Calu3 (cell line): ENCODE measurements around the gene GNGT2. TPM values are rescaled to one million over a fixed set of nuclear protein-coding genes. Genes with fewer than 3 reads are reported as not detected.

Source experiments
- BruUV-seq: library from RNA; stranded (reverse); fragments of 400-500 nt; replicated peaks from 2 replicates; lab custom pipeline; 2021; lab: Mats Ljungman, UMichigan
- CTCF ChIA-PET: fragments of 300-600 bp; sonication (Branson Sonifier 250); formaldehyde crosslinking; loops from one replicate; lab custom pipeline; 2022; ENCODE audit warnings: antibody characterized with exemption; lab: Charles Lee
- DNase-seq: peaks from one replicate; pipeline ENCODE4 v3.0.0; 2022
- H3K27ac Mint-ChIP-seq: one replicate; pipeline ENCODE4 v1.8.0; 2022; ENCODE audit warnings: mixed read lengths; ENCODE audit not compliant: unreplicated experiment
- H3K27me3 Mint-ChIP-seq: one replicate; pipeline ENCODE4 v1.8.0; 2022; ENCODE audit warnings: mixed read lengths; ENCODE audit not compliant: unreplicated experiment
- H3K36me3 Mint-ChIP-seq: one replicate; pipeline ENCODE4 v1.8.0; 2022; ENCODE audit warnings: mild to moderate bottlenecking, moderate library complexity, mixed read lengths; ENCODE audit not compliant: insufficient read depth, unreplicated experiment
- H3K4me1 Mint-ChIP-seq: one replicate; pipeline ENCODE4 v1.8.0; 2022; ENCODE audit warnings: mild to moderate bottlenecking, low read depth, mixed read lengths; ENCODE audit not compliant: unreplicated experiment
- H3K4me3 Mint-ChIP-seq: one replicate; pipeline ENCODE4 v1.8.0; 2022; ENCODE audit warnings: mild to moderate bottlenecking, low read depth, moderate library complexity, mixed read lengths; ENCODE audit not compliant: unreplicated experiment
- H3K9me3 Mint-ChIP-seq: one replicate; pipeline ENCODE4 v1.8.0; 2022; ENCODE audit warnings: low read depth, mixed read lengths; ENCODE audit not compliant: unreplicated experiment
- intact Hi-C: fragments of 100-400 bp; cut with micrococcal nuclease; formaldehyde crosslinking; loops from one replicate; pipeline ENCODE4 v1.10.0; 2022; ENCODE audit not compliant: unreplicated experiment
- total RNA-seq: library from RNA; stranded (reverse); gene quantifications from 2 replicates; pipeline ENCODE4 v1.2.3, GENCODE V29; 2022
- TF ChIP-seq, protein P1 (sequence below): fragments of 200-600 bp; IDR thresholded peaks from one replicate; pipeline ENCODE4 v1.8.0; 2022; ENCODE audit warnings: antibody characterized with exemption; ENCODE audit not compliant: unreplicated experiment

GNGT2 gene
- total RNA-seq, 1 experiment from 2014 or later: not detected

DNA sequence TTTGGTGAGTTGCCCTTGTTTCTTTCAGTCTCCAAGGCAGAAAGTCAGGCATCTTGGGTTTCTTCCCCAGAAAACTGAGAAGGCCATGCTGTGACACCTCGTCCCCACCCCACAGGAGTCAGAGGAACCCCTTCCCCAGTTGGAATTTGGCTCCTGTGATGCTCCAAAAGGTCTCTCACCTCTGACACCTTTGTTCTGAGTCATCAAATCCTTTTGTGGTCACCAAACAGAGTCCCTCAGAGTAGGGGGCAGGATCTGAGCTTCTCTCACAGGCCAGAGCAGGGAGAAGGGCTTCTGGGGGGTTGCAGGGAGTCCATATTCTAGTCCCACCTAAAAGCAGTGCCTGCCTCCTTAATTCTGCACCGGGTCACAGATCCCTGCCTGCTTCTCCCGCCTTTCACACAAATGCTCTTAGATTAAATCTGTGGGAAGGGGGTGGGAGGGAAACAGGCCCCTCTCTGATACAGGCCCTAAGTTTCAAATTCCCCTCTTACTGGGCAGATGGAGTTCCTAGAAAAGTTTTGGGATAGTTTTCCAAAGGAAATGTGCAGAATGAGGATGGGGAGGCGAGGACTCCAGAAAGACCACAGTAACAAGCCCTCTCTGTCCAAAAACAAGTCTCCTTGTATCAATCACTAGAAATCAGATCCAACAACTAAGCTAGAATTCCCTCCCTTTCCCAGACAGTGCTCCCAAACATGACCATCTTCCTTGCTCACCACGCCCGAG lies 18.9 kb upstream of the GNGT2 start:
- Mint-ChIP-seq H3K4me3 (peak overlapping the region; percentile 73), H3K27ac (no peak overlapping the region), H3K36me3 (peaks cover 19% of the 10 kb centered on the region), H3K4me1 (no peaks in the 10 kb centered on the region), H3K9me3 (no peaks in the 10 kb centered on the region), H3K27me3 (peaks cover 78% of the 10 kb centered on the region)
- TF ChIP-seq, protein P1, sequence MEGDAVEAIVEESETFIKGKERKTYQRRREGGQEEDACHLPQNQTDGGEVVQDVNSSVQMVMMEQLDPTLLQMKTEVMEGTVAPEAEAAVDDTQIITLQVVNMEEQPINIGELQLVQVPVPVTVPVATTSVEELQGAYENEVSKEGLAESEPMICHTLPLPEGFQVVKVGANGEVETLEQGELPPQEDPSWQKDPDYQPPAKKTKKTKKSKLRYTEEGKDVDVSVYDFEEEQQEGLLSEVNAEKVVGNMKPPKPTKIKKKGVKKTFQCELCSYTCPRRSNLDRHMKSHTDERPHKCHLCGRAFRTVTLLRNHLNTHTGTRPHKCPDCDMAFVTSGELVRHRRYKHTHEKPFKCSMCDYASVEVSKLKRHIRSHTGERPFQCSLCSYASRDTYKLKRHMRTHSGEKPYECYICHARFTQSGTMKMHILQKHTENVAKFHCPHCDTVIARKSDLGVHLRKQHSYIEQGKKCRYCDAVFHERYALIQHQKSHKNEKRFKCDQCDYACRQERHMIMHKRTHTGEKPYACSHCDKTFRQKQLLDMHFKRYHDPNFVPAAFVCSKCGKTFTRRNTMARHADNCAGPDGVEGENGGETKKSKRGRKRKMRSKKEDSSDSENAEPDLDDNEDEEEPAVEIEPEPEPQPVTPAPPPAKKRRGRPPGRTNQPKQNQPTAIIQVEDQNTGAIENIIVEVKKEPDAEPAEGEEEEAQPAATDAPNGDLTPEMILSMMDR: no peak
- BruUV-seq: no TSS peak
- CTCF ChIA-PET: interaction anchor here (1.9 kb wide), 3 partner anchors 37 to 194 kb away, joined by 4 to 9 read pairs (median 6); no protein-coding TSS in a partner anchor
- DNase-seq: no peak
- intact Hi-C loops: loop anchor here (5.0 to 10.0 kb wide), 2 partner anchors 37 to 194 kb away; no protein-coding TSS in a partner anchor

DNA sequence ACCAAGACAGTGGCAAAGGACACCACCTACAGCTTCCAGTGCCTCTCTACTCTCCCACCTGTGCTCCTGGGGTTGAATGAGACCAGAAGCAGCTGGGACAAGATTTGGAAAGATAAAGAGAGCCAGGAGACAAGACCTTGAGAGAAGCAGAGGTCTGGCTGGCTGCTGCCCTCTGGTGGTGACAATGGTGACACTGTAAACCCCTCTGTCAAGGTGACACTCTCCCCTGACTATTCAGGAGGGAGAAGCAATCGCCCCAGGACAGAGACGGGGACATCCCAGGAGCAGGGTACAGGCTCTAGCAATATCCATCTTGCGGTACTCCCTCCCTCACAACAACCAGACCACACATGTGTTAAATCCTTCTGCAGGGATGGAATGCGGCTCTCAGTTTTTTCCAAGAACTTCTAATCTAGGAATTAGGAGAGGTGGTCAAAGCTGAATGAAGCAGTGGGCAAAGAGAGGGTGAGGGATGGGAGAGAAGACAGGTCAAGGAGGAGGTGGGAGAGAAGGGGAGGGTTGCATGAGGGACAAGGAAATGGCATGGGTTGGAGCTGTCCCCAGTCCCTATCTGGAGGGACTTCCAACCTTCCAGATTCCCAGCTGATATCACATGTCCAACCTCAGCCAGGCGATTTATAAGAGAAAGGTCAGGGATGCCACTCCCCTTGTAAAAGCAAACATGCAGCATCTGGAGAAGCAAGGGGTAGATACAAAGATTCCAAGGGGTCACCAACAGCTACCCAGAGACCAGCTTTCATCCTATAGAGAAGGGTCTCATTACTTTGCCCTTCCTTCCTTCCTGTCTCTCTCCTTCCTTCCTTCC lies 17.3 kb upstream of the GNGT2 start:
- Mint-ChIP-seq H3K4me3 (no peak overlapping the region), H3K36me3 (peaks cover 27% of the 10 kb centered on the region)
- no TSS peak for BruUV-seq

DNA sequence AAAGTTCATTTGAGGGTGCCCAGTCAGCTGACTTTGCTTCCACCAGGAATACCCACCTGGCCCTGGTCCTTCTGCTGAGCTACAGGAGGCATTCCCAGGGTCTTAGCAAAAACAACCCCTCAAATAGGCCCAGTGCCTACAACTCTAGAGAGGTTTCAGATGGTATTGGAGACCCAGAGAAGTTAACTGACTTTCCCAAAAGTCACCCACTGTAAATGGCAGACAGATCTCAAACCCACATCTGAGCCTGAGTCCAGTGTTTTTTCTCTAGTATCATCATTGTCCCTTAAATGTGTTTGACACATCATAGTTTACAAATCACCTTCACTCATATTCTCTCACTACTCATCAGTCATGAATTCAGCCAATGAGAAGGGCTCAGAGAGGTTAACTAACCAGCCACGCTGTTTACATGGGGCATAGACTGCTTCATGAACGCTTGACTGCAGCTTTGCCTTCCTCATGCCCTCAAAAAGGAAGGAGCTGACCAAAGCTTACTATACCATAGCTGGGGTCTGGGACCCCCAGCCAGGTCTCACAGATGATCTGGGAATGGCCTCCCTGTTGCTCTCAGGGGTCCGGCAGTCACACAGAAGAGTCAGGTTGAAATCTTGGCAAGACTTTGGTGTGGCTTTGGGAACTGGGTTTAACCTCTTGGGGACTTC lies 16.5 kb upstream of the GNGT2 start:
- H3K36me3 Mint-ChIP-seq: peaks cover 27% of the 10 kb centered on the region
- H3K27me3 Mint-ChIP-seq: peaks cover 100% of the 10 kb centered on the region
- no peak overlapping the region for H3K27ac Mint-ChIP-seq
- H3K4me3 Mint-ChIP-seq: no peak overlapping the region
- TF ChIP-seq, protein P1: no peak
- BruUV-seq: no TSS peak
- CTCF ChIA-PET: interaction anchor here (0.6 to 2.8 kb wide), 9 partner anchors 13 to 203 kb away, joined by 3 to 10 read pairs (median 4); partner anchors contain the start of gene PHB1
- no peak for DNase-seq
- H3K9me3 Mint-ChIP-seq: no peaks in the 10 kb centered on the region
- peaks cover 12% of the 10 kb centered on the region for H3K4me1 Mint-ChIP-seq
- intact Hi-C loops: loop anchor here (5.0 to 10.0 kb wide), 2 partner anchors 35 to 192 kb away; no protein-coding TSS in a partner anchor

More for the DNA sequence above, 17.3 kb upstream of the GNGT2 start:
- peaks cover 94% of the 10 kb centered on the region for H3K27me3 Mint-ChIP-seq
- no peaks in the 10 kb centered on the region for H3K9me3 Mint-ChIP-seq
- intact Hi-C loops: loop anchor here (5.0 to 10.0 kb wide), 2 partner anchors 35 to 193 kb away; no protein-coding TSS in a partner anchor
- DNase-seq: peak; percentile 90
- CTCF ChIA-PET: interaction anchor here (0.7 to 2.8 kb wide), 13 partner anchors 12 to 392 kb away, joined by 3 to 10 read pairs (median 4); no protein-coding TSS in a partner anchor
- peaks cover 12% of the 10 kb centered on the region for H3K4me1 Mint-ChIP-seq
- H3K27ac Mint-ChIP-seq: no peak overlapping the region
- TF ChIP-seq, protein P1: peak; percentile 89
